H1 (cell line): ENCODE data around the gene KCNJ3. TPM values are rescaled to one million over a fixed set of nuclear protein-coding genes. Genes with fewer than 3 reads are reported as not detected.

ENCODE experiments used
- BACH1 ChIP-seq: IDR thresholded peaks from 2 replicates; pipeline ENCODE4 v1.6.1; 2012; ENCODE audit warnings: low read length, improper control_type of control experiment
- BRCA1 ChIP-seq: IDR thresholded peaks from 2 replicates; pipeline ENCODE4 v1.6.1; 2012; ENCODE audit warnings: low read depth, low read length, improper control_type of control experiment
- CREB1 ChIP-seq: IDR thresholded peaks from 2 replicates; pipeline ENCODE4 v1.6.1; 2012; ENCODE audit warnings: inconsistent platforms
- RAD21 ChIP-seq, 2 experiments: IDR thresholded peaks in 1 of 2; conservative IDR thresholded peaks in 1 of 2; 2 replicates each; pipeline ENCODE4 v1.6.1; 2011; ENCODE audit warnings: low read depth in 2 of 2, low read length in 2 of 2, improper control_type of control experiment in 1 of 2, inconsistent platforms in 1 of 2, mild to moderate bottlenecking in 1 of 2, moderate library complexity in 1 of 2
- TAF1 ChIP-seq: IDR thresholded peaks from 2 replicates; pipeline ENCODE4 v1.6.1; 2011; ENCODE audit warnings: mild to moderate bottlenecking, low read depth, low read length
- ZNF274 ChIP-seq: IDR thresholded peaks from 2 replicates; pipeline ENCODE4 v1.7.0; 2012; ENCODE audit warnings: low read length, borderline replicate concordance; ENCODE audit errors: extremely low read depth
- polyA plus RNA-seq, 7 experiments: library from polyadenylated mRNA; depleted of rRNA in 3 of 7; stranded (reverse) in 5 of 7; unstranded in 2 of 7; fragments of >200 nt in 5 of 7; fragments of 200-250 nt in 2 of 7; gene quantifications; 1 replicate in 5 of 7; 2 replicates in 1 of 7; 4 replicates in 1 of 7; pipeline versions ENCODE4 v1.2.1 to v1.2.3, GENCODE V29; 2011 to 2013; ENCODE audit warnings: missing spikeins in 2 of 7, mixed read lengths in 2 of 7
- total RNA-seq: library from RNA; stranded (reverse); fragmentation: NEBNext Ultra II Directional; extraction: Animal tissue kit (Norgen Biotek cat#: 25700); gene quantifications from 2 replicates; pipeline ENCODE4 v1.2.1, GENCODE V29; 2021

Gene KCNJ3
- total and polyA plus RNA-seq, 2 of the 8 experiments (the other 6 are each of a cell fraction or from before 2014, with no cell fraction given): 0.11 to 0.50 TPM

DNA sequence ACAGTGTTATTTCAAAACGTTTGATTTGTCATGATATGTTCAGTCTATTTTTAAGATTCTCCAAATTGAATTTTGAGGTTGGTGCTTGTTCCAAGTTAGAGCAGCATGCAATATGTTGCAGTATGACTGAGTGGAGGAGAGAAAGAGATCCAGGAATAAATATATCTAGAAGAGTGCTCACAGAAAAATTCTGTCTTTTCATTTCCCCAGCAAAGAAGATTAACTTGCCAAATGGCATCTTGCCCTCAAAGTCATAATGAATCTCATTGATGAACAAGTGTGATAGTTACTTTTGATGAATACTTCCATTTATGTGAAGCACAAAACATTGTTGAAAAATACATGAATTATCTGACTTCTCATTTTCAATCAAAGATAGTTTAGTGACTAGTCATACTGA is 95.9 kb downstream of the KCNJ3 start (continued):
- TF ChIP-seq RAD21 (IDR thresholded peaks at IDR 0.05 in 1 of 2, conservative IDR thresholded peaks at IDR 0.05 in 1 of 2; ENCODE audit: low read depth in 2 of 2, low read length in 2 of 2) (no peak), ZNF274 (no peak), CREB1 (no peak), TAF1 (no peak), BRCA1 (no peak), BACH1 (no peak)
